Activated CD8-positive, alpha-beta T cell treated with anti-CD3 and anti-CD28 coated beads for 36 hours (primary cell): Measurements from ENCODE around the gene DNAJC8. TPM values are rescaled to one million over a fixed set of nuclear protein-coding genes. Genes with fewer than 3 reads are reported as not detected.

Experiments used
- ATAC-seq: fragments of 200-7000 bp; cut with Tn5 transposase; one replicate; pipeline ENCODE4 v1.10.0; 2021; ENCODE audit warnings: mild to moderate bottlenecking, moderate library complexity
- CTCF ChIA-PET: fragments of 350-600 bp; sonication (Branson Sonifier 250); formaldehyde crosslinking; loops from one replicate; lab custom pipeline; 2021; ENCODE audit warnings: antibody characterized with exemption; lab: Charles Lee
- POLR2A ChIA-PET: fragments of 350-600 bp; sonication (Branson Sonifier 250); formaldehyde crosslinking; loops from one replicate; lab custom pipeline; 2021; ENCODE audit warnings: antibody characterized with exemption; lab: Charles Lee
- DNase-seq: peaks from one replicate; pipeline ENCODE4 v3.0.0-alpha.2; 2020
- H3K27ac Mint-ChIP-seq: one replicate; pipeline ENCODE4 v1.8.0; 2021; ENCODE audit warnings: mild to moderate bottlenecking, mixed read lengths
- H3K27me3 Mint-ChIP-seq: one replicate; pipeline ENCODE4 v1.8.0; 2021; ENCODE audit warnings: mixed read lengths
- H3K36me3 Mint-ChIP-seq: one replicate; pipeline ENCODE4 v1.8.0; 2021; ENCODE audit warnings: low read depth, mixed read lengths
- H3K4me1 Mint-ChIP-seq: one replicate; pipeline ENCODE4 v1.8.0; 2021; ENCODE audit warnings: low read depth, mixed read lengths
- H3K4me3 Mint-ChIP-seq: one replicate; pipeline ENCODE4 v1.8.0; 2021; ENCODE audit warnings: mild to moderate bottlenecking, moderate library complexity, mixed read lengths
- H3K9me3 Mint-ChIP-seq: one replicate; pipeline ENCODE4 v1.8.0; 2021; ENCODE audit warnings: mixed read lengths
- CTCF ChIP-seq: fragments of 200-600 bp; IDR thresholded peaks from one replicate; pipeline ENCODE4 v1.8.0; 2022; ENCODE audit warnings: antibody characterized with exemption, mild to moderate bottlenecking
- intact Hi-C: fragments of 100-400 bp; cut with micrococcal nuclease; formaldehyde crosslinking; loops from one replicate; pipeline ENCODE4 v1.10.0; 2022
- total RNA-seq, 2 experiments: library from RNA; stranded (reverse); gene quantifications; one replicate each; pipeline ENCODE4 v1.2.3, GENCODE V29; 2021

DNAJC8 gene
- total RNA-seq, 2 experiments from 2014 or later, result 103 to 105 TPM

GRCh38 chr1:28157894-28158293 lies 74.9 kb downstream of the DNAJC8 start:
- Mint-ChIP-seq H3K4me1 (no peaks in the 10 kb centered on the region), H3K36me3 (no peaks in the 10 kb centered on the region), H3K9me3 (no peaks in the 10 kb centered on the region), H3K27me3 (peaks cover 17% of the 10 kb centered on the region), H3K27ac (no peak overlapping the region), H3K4me3 (no peak overlapping the region)
- intact Hi-C loops, result no loop called here
- ChIA-PET CTCF (no interaction called here), POLR2A (no interaction called here)
- ATAC-seq (no peak), DNase-seq (no peak)
- TF ChIP-seq CTCF, result no peak

GRCh38 chr1:28156821-28157220 lies 76.0 kb downstream of the DNAJC8 start:
- Mint-ChIP-seq H3K4me3 (no peak overlapping the region), H3K4me1 (no peaks in the 10 kb centered on the region), H3K27ac (no peak overlapping the region), H3K9me3 (no peaks in the 10 kb centered on the region), H3K27me3 (peaks cover 13% of the 10 kb centered on the region), H3K36me3 (no peaks in the 10 kb centered on the region)
- TF ChIP-seq CTCF, result no peak
- no peak for DNase-seq
- no peak for ATAC-seq
- ChIA-PET POLR2A (no interaction called here), CTCF (interaction anchor here (1.2 kb wide), 1 partner anchor 65 kb away, joined by 3 read pairs; no protein-coding TSS in a partner anchor)
- intact Hi-C loops, result no loop called here

- no peaks in the 10 kb centered on the region for H3K9me3 Mint-ChIP-seq
- POLR2A ChIA-PET, result no interaction called here
- no peaks in the 10 kb centered on the region for H3K36me3 Mint-ChIP-seq
- peaks cover 10% of the 10 kb centered on the region for H3K27me3 Mint-ChIP-seq
- no peak overlapping the region for H3K27ac Mint-ChIP-seq
- CTCF ChIA-PET, result interaction anchor here (1.2 kb wide), 1 partner anchor 64 kb away, joined by 3 read pairs; no protein-coding TSS in a partner anchor
- no peak overlapping the region for H3K4me3 Mint-ChIP-seq
- ATAC-seq, result no peak
- DNase-seq, result no peak
- H3K4me1 Mint-ChIP-seq, result no peaks in the 10 kb centered on the region
- TF ChIP-seq CTCF, result no peak
- intact Hi-C loops, result no loop called here
Observed at GRCh38 chr1:28155628-28156027, 77.2 kb downstream of the DNAJC8 start.

GRCh38 chr1:28154078-28154594 lies 78.7 kb downstream of the DNAJC8 start:
- peaks cover 3% of the 10 kb centered on the region for H3K36me3 Mint-ChIP-seq
- CTCF ChIA-PET, result no interaction called here
- POLR2A ChIA-PET, result no interaction called here
- H3K9me3 Mint-ChIP-seq, result no peaks in the 10 kb centered on the region
- intact Hi-C loops, result no loop called here
- ATAC-seq (no peak), DNase-seq (no peak)
- no peaks in the 10 kb centered on the region for H3K4me1 Mint-ChIP-seq
- peaks cover 8% of the 10 kb centered on the region for H3K27me3 Mint-ChIP-seq
- H3K4me3 Mint-ChIP-seq, result no peak overlapping the region
- no peak overlapping the region for H3K27ac Mint-ChIP-seq
- no peak for TF ChIP-seq CTCF

Other genes with a start within 250 kb of the DNAJC8 start
- gene EYA3, start 144.4 kb downstream of the DNAJC8 start, total RNA-seq, result 10 to 100 TPM; 34.6 to 34.9 TPM
- under 1 TPM; 0.16 to 0.25 TPM for gene PTAFR, start 56.3 kb downstream of the DNAJC8 start, total RNA-seq
- 100 to 1,000 TPM; 169 to 170 TPM for gene ATP5IF1, start 3.1 kb upstream of the DNAJC8 start, total RNA-seq
- gene SESN2, start 26.5 kb upstream of the DNAJC8 start, total RNA-seq, result 10 to 100 TPM; 26.0 to 27.4 TPM
- 10 to 100 TPM; 14.9 to 18.9 TPM for gene MED18, start 96.0 kb upstream of the DNAJC8 start, total RNA-seq
- 10 to 100 TPM; 20.3 to 20.9 TPM for gene PHACTR4, start 136.7 kb upstream of the DNAJC8 start, total RNA-seq